GM18502 (cell line): ENCODE data around the gene OR4C3.
A peak's percentile ranks its signal among the peaks of the same experiment; 100 is the strongest.
"Not testable (repeated sequence)": the region's sequence is repeated elsewhere in the genome, so short reads cannot be mapped to it uniquely, and the experiment has no call there.

Experiments
- ATAC-seq: cut with Tn5 transposase; IDR thresholded peaks from one replicate; pipeline ENCODE4 v1.9.1; 2021; ENCODE audit warnings: mild to moderate bottlenecking; ENCODE audit not compliant: unreplicated experiment, poor library complexity

The OR4C3 gene

DNA sequence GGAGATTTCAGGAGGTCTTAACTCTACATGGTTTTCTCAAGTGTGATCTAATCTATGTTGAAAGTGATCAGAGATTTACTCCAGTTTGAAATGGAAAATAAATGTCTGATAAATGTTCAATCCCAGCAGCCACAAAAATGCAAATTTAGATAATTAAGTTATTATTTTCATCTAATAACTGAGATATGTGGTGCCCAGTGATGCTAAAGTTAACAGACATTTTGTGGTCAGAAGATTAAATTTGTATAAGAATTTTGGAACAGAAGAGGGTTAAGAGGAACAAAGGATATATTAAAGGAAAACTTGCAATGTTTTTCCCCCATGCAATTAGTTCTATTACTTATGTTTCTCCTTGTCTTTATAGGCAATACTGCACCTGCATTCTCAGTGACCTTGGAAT, at the start of gene OR4C3:
TSS of gene OR4C3 (plus strand) at position 301 of the 400 bp plus-strand sequence. CDS start 102 bp downstream, outside the sequence.
- not testable (repeated sequence) for ATAC-seq

GRCh38 chr11:48305923-48306322, 18.8 kb upstream of the OR4C3 start, which contains the start of gene OR4S1:
TSS of gene OR4S1 (plus strand) at chr11:48306223. CDS start at chr11:48306223, 0 bp downstream.
- no peak for ATAC-seq

- peak; percentile 95 for ATAC-seq
Observed at GRCh38 chr11:48307760-48308386, 16.8 kb upstream of the OR4C3 start.

DNA sequence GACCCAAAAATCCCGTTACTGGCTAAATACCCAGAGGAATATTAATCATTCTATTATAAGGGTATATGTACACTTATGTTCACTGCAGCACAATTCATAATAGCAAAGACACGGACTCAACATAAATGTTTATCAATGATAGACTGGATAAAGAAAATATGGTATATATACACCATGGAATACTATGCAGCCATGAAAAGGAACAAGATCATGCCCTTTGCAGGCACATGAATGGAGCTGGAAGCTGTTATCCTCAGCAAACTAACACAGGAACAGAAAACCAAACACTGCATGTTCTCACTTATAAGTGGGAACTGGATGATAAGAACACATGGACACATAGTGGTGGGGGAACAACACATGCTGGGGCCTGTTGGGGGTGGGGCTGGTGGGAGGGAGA, 11.1 kb upstream of the OR4C3 start:
- ATAC-seq, result not testable (repeated sequence)

- ATAC-seq, result not testable (repeated sequence)
Observed at GRCh38 chr11:48319813-48320212, 4.9 kb upstream of the OR4C3 start.

- ATAC-seq, result no peak
Observed at GRCh38 chr11:48341466-48341865, 16.7 kb downstream of the OR4C3 start.

DNA sequence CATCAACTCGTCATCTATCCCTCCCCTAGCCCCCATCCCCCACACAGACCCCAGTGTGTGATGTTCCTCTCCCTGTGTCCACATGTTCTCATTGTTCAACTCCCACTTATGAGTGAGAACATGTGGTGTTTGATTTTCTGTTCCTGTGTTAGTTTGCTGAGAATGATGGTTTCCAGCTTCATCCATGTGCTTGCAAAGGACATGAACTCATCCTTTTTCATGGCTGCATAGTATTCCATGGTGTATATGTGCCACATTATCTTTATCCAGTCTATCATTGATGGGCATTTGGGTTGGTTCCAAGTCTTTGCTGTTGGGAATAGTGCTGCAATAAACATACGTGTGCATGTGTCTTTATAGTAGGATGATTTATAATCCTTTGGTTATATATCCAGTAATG, 17.8 kb downstream of the OR4C3 start:
- not testable (repeated sequence) for ATAC-seq

GRCh38 chr11:48346286-48346685, 21.6 kb downstream of the OR4C3 start:
- not testable (repeated sequence) for ATAC-seq

GRCh38 chr11:48354013-48354412, 29.3 kb downstream of the OR4C3 start:
- no peak for ATAC-seq

- ATAC-seq, result no peak
Observed at GRCh38 chr11:48354677-48355076, 30.0 kb downstream of the OR4C3 start.

DNA sequence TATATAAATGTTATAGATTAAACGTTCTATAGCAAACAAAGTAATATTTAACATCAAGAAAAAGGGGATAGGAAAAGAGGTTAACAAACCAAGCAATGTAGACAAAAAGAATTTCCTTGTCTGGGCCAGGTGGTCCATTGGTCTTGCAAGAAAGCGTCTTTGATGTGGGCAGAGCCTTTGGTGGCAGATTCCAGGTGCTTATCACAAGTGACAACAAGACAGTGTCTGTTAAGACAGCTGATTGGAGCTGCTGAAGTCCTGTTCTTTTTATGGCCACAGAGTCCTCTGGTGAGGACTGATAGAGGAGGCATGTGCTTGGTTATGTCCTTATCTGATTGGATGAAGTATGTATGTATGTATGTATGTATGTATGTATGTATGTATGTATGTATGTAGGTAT, 36.6 kb downstream of the OR4C3 start:
- not testable (repeated sequence) for ATAC-seq

GRCh38 chr11:48366365-48366764, 41.6 kb downstream of the OR4C3 start, which contains the start of gene OR4C5:
TSS of gene OR4C5 (minus strand) at chr11:48366465. CDS start at chr11:48366465, 0 bp downstream.
- no peak for ATAC-seq
